H1 (cell line): Measurements from ENCODE around the gene RREB1. TPM values are rescaled to one million over a fixed set of nuclear protein-coding genes. Genes with fewer than 3 reads are reported as not detected.

Source experiments
- CTCF ChIA-PET: fragments of 300-600 bp; sonication (Branson Sonifier 250); formaldehyde crosslinking; loops from one replicate; lab custom pipeline; 2021; ENCODE audit not compliant: partially characterized antibody; lab: Charles Lee
- POLR2A ChIA-PET: fragments of 300-600 bp; sonication (Branson Sonifier 250); formaldehyde crosslinking; loops from one replicate; lab custom pipeline; 2021; ENCODE audit warnings: inconsistent platforms; ENCODE audit not compliant: partially characterized antibody; lab: Charles Lee
- DNase-seq, 2 experiments: peaks; one replicate each; pipeline versions ENCODE4 v3.0.0 to v3.0.0-alpha.2; 2010 to 2022; ENCODE audit warnings: low spot score in 2 of 2, low read depth in 1 of 2, mixed read lengths in 1 of 2
- FAIRE-seq: peaks from 2 replicates; lab custom pipeline; 2011; peaks lifted over from hg19 to GRCh38; lab: Jason Lieb, UNC
- H2AFZ ChIP-seq: 2 replicates; pipeline ENCODE4 v1.8.1; 2012; ENCODE audit warnings: low read length, inconsistent platforms
- H2AK5ac ChIP-seq: 2 replicates; pipeline ENCODE4 v1.6.1; 2013; ENCODE audit warnings: low read depth, low read length
- H2BK120ac ChIP-seq: replicated peaks from 2 replicates; pipeline ENCODE3; 2013; ENCODE audit warnings: low read depth, low read length, inconsistent platforms
- H2BK12ac ChIP-seq: 2 replicates; pipeline ENCODE4 v1.6.1; 2013; ENCODE audit warnings: low read depth, low read length
- H2BK15ac ChIP-seq: 2 replicates; pipeline ENCODE4 v1.6.1; 2013; ENCODE audit warnings: low read length
- H2BK20ac ChIP-seq: 2 replicates; pipeline ENCODE4 v1.6.1; 2013; ENCODE audit warnings: low read length
- H2BK5ac ChIP-seq: 2 replicates; pipeline ENCODE4 v1.6.1; 2013; ENCODE audit warnings: low read depth, low read length
- H3K14ac ChIP-seq: 2 replicates; pipeline ENCODE4 v1.6.1; 2013; ENCODE audit warnings: inconsistent platforms; ENCODE audit not compliant: insufficient read length
- H3K18ac ChIP-seq: 2 replicates; pipeline ENCODE4 v1.6.1; 2013; ENCODE audit warnings: low read length; ENCODE audit errors: extremely low read depth
- H3K23ac ChIP-seq: 2 replicates; pipeline ENCODE4 v1.6.1; 2013; ENCODE audit warnings: inconsistent platforms; ENCODE audit not compliant: insufficient read length
- H3K23me2 ChIP-seq: 2 replicates; pipeline ENCODE4 v1.6.1; 2013; ENCODE audit warnings: low read depth, low read length
- H3K27ac ChIP-seq: 2 replicates; pipeline ENCODE4 v1.6.1; 2011; ENCODE audit warnings: low read depth, low read length, inconsistent platforms
- H3K27me3 ChIP-seq, 4 experiments: replicated peaks in 1 of 4; 1 replicate in 1 of 4; 2 replicates in 3 of 4; pipeline versions ENCODE4 v1.6.1 to v1.8.1; 2011 to 2013; ENCODE audit warnings: low read length in 3 of 4, mild to moderate bottlenecking in 3 of 4, inconsistent platforms in 2 of 4, mixed read lengths in 2 of 4, moderate library complexity in 1 of 4; ENCODE audit not compliant: control insufficient read depth in 3 of 4, insufficient read depth in 3 of 4; ENCODE audit errors: extremely low read depth in 1 of 4
- H3K36me3 ChIP-seq, 4 experiments: 2 replicates each; pipeline versions ENCODE4 v1.6.1 to v1.8.1; 2011 to 2013; ENCODE audit warnings: mild to moderate bottlenecking in 4 of 4, low read length in 3 of 4, moderate library complexity in 2 of 4, control low read depth in 1 of 4, inconsistent platforms in 1 of 4; ENCODE audit not compliant: insufficient read depth in 4 of 4, control insufficient read depth in 2 of 4
- H3K4ac ChIP-seq: replicated peaks from 2 replicates; pipeline ENCODE3; 2013; ENCODE audit warnings: low read length, low read depth, mixed read lengths, inconsistent platforms; ENCODE audit not compliant: insufficient read length
- H3K4me1 ChIP-seq, 4 experiments: replicated peaks in 1 of 4; 1 replicate in 1 of 4; 2 replicates in 3 of 4; pipeline versions ENCODE4 v1.6.1 to v1.8.1; 2011 to 2013; ENCODE audit warnings: low read length in 3 of 4, inconsistent platforms in 2 of 4, mixed read lengths in 1 of 4; ENCODE audit not compliant: insufficient read depth in 4 of 4, control insufficient read depth in 3 of 4
- H3K4me2 ChIP-seq, 2 experiments: 2 replicates each; pipeline versions ENCODE4 v1.6.1 to v1.8.1; 2011 to 2013; ENCODE audit warnings: low read depth in 2 of 2, low read length in 2 of 2, control low read depth in 1 of 2, inconsistent platforms in 1 of 2, mild to moderate bottlenecking in 1 of 2; ENCODE audit not compliant: insufficient read depth in 1 of 2
- H3K4me3 ChIP-seq, 4 experiments: fragments of 200-600, 300-600 bp in 1 of 4; sonication (generic), shearing (Covaris generic), sonication (Bioruptor Twin) in 1 of 4; 2 replicates each; pipeline versions ENCODE4 v1.5.1 to v1.8.1; 2011 to 2016; ENCODE audit warnings: low read length in 4 of 4, low read depth in 3 of 4, control low read depth in 2 of 4, inconsistent platforms in 2 of 4, mild to moderate bottlenecking in 2 of 4, mixed read lengths in 1 of 4, moderate library complexity in 1 of 4; ENCODE audit not compliant: insufficient read depth in 2 of 4; ENCODE audit errors: extremely low read depth in 1 of 4
- H3K56ac ChIP-seq: replicated peaks from 2 replicates; pipeline ENCODE3; 2013; ENCODE audit warnings: low read depth, mild to moderate bottlenecking, mixed read lengths, low read length, inconsistent platforms; ENCODE audit not compliant: insufficient read length
- H3K79me1 ChIP-seq: 2 replicates; pipeline ENCODE4 v1.6.1; 2013; ENCODE audit warnings: low read depth, low read length, control low read depth
- H3K79me2 ChIP-seq, 2 experiments: 2 replicates each; pipeline versions ENCODE4 v1.6.1 to v1.8.1; 2012 to 2013; ENCODE audit warnings: low read length in 2 of 2, mild to moderate bottlenecking in 2 of 2, inconsistent platforms in 1 of 2; ENCODE audit not compliant: insufficient read depth in 2 of 2, control insufficient read depth in 1 of 2
- H3K9ac ChIP-seq, 4 experiments: replicated peaks in 1 of 4; 1 replicate in 1 of 4; 2 replicates in 3 of 4; pipeline versions ENCODE4 v1.6.1 to v1.8.1; 2011 to 2013; ENCODE audit warnings: low read depth in 3 of 4, low read length in 3 of 4, control low read depth in 2 of 4, mild to moderate bottlenecking in 2 of 4, moderate library complexity in 2 of 4, inconsistent platforms in 1 of 4; ENCODE audit errors: extremely low read depth in 1 of 4
- H3K9me3 ChIP-seq, 2 experiments: 2 replicates each; pipeline versions ENCODE4 v1.6.1 to v1.8.1; 2012 to 2013; ENCODE audit warnings: mild to moderate bottlenecking in 2 of 2, moderate library complexity in 2 of 2, control low read depth in 1 of 2, inconsistent platforms in 1 of 2, low read depth in 1 of 2, low read length in 1 of 2, mixed read lengths in 1 of 2; ENCODE audit not compliant: insufficient read depth in 2 of 2
- H4K20me1 ChIP-seq, 2 experiments: replicated peaks in 1 of 2; 2 replicates each; pipeline versions ENCODE3 to v1.8.1; 2011 to 2013; ENCODE audit warnings: inconsistent platforms in 2 of 2, low read length in 2 of 2, mild to moderate bottlenecking in 1 of 2; ENCODE audit not compliant: insufficient read depth in 2 of 2, control insufficient read depth in 1 of 2
- H4K5ac ChIP-seq: 2 replicates; pipeline ENCODE4 v1.6.1; 2013; ENCODE audit warnings: low read length, low read depth, mixed read lengths, inconsistent platforms; ENCODE audit not compliant: insufficient read length
- H4K8ac ChIP-seq: 2 replicates; pipeline ENCODE4 v1.8.0; 2013; ENCODE audit warnings: mild to moderate bottlenecking, moderate library complexity, low read length, inconsistent platforms; ENCODE audit not compliant: insufficient read depth; ENCODE audit errors: extremely low read depth
- H4K91ac ChIP-seq: replicated peaks from 2 replicates; pipeline ENCODE3; 2013; ENCODE audit warnings: low read length, mixed read lengths, inconsistent platforms; ENCODE audit not compliant: insufficient read length
- EGR1 ChIP-seq: IDR thresholded peaks from 2 replicates; pipeline ENCODE4 v1.6.1; 2011; ENCODE audit warnings: low read depth, low read length, borderline replicate concordance
- EZH2 ChIP-seq: fragments of 200-600 bp; sonication (generic); IDR thresholded peaks from 2 replicates; pipeline ENCODE4 v1.7.1; 2012; ENCODE audit warnings: low read depth, mild to moderate bottlenecking, moderate library complexity, low read length, inconsistent platforms; ENCODE audit not compliant: severe bottlenecking
- HDAC2 ChIP-seq, 2 experiments: fragments of 300-600 bp in 1 of 2; sonication (generic) in 1 of 2; IDR thresholded peaks; 2 replicates each; pipeline ENCODE4 v1.6.1; 2011 to 2012; ENCODE audit warnings: low read depth in 2 of 2, low read length in 2 of 2, mild to moderate bottlenecking in 2 of 2, moderate library complexity in 2 of 2, borderline replicate concordance in 1 of 2, inconsistent platforms in 1 of 2
- JUN ChIP-seq: IDR thresholded peaks from 2 replicates; pipeline ENCODE4 v1.6.1; 2011; ENCODE audit warnings: low read depth, mild to moderate bottlenecking, improper control_type of control experiment, low read length
- POLR2A ChIP-seq, 2 experiments: IDR thresholded peaks; 1 replicate in 1 of 2; 2 replicates in 1 of 2; pipeline ENCODE4 v1.6.1; 2011; ENCODE audit warnings: low read depth in 2 of 2, low read length in 2 of 2, mild to moderate bottlenecking in 2 of 2; ENCODE audit errors: control extremely low read depth in 1 of 2
- POU5F1 ChIP-seq: IDR thresholded peaks from 2 replicates; pipeline ENCODE4 v1.6.1; 2011; ENCODE audit warnings: low read depth, mild to moderate bottlenecking, low read length, moderate library complexity
- SIX5 ChIP-seq: IDR thresholded peaks from 2 replicates; pipeline ENCODE4 v1.6.1; 2011; ENCODE audit warnings: mild to moderate bottlenecking, low read depth, low read length
- WGBS, 2 experiments: shearing (Covaris generic) in 1 of 2; methylation state at CpG; one replicate each; pipeline versions ENCODE4 v1.1.6 to v1.1.7; 2013 to 2015; ENCODE audit warnings: low lambda C conversion rate in 2 of 2, mixed read lengths in 2 of 2, inconsistent platforms in 1 of 2, low coverage in 1 of 2, missing lambda C conversion rate in 1 of 2; ENCODE audit not compliant: insufficient replicate concordance in 2 of 2, insufficient coverage in 1 of 2, insufficient read length in 1 of 2; ENCODE audit errors: extremely low coverage in 1 of 2, missing lambda C conversion rate in 1 of 2; 5-methylcytosine and 5-hydroxymethylcytosine counted together
- polyA plus RNA-seq, 7 experiments: library from polyadenylated mRNA; depleted of rRNA in 3 of 7; stranded (reverse) in 5 of 7; unstranded in 2 of 7; fragments of >200 nt in 5 of 7; fragments of 200-250 nt in 2 of 7; gene quantifications; 1 replicate in 5 of 7; 2 replicates in 1 of 7; 4 replicates in 1 of 7; pipeline versions ENCODE4 v1.2.1 to v1.2.3, GENCODE V29; 2011 to 2013; ENCODE audit warnings: missing spikeins in 2 of 7, mixed read lengths in 2 of 7
- total RNA-seq: library from RNA; stranded (reverse); fragmentation: NEBNext Ultra II Directional; extraction: Animal tissue kit (Norgen Biotek cat#: 25700); gene quantifications from 2 replicates; pipeline ENCODE4 v1.2.1, GENCODE V29; 2021

Gene RREB1
- total and polyA plus RNA-seq, 2 of the 8 experiments (the other 6 are each of a cell fraction or from before 2014, with no cell fraction given), result 3.9 to 34.7 TPM

DNA sequence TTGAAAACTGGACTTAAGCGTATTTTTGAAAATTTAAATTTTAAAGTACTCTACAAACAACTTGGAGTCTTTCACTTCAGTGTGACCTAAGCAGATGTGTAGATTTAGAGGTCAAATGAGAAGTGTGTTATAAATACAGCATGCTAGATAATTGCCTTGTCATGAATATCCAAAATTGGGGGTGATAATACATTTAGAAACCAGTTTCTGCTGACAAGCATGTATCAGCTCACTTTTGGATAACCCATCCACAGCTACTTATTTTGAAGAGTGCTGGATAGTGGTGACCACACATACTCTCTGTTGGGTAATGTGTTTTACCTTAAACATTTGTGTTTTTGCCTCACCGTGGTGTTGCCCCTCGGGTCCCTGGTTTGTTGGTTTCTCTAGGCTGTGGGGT is 14.9 kb downstream of the RREB1 start:
- 87% methylated on average over 3 of the region's 3 CpGs; no CpG with 5 or more reads in 1 of the 2 experiments for WGBS, 2 experiments
- Histone ChIP-seq H3K27ac (no peak overlapping the region), H2BK20ac (no peak overlapping the region), H2BK5ac (no peak overlapping the region), H4K20me1 (peaks cover 5% of the 10 kb centered on the region in 2 experiments), H3K4me2 (no peak overlapping the region), H3K14ac (no peak overlapping the region), H3K56ac (no peak overlapping the region), H3K4me3 (no peak overlapping the region), H4K5ac (no peak overlapping the region), H2AK5ac (no peak overlapping the region), H2AFZ (no peak overlapping the region), H3K9ac (no peak overlapping the region), H2BK15ac (no peak overlapping the region), H3K9me3 (no peaks in the 10 kb centered on the region), H3K4ac (no peak overlapping the region), H3K79me1 (peaks cover 17% of the 10 kb centered on the region), H3K23me2 (0 out of 2 replicates have a peak, but pooled peaks cover 5% of the 10 kb centered on the region), H3K36me3 (no peaks in the 10 kb centered on the region), H3K79me2 (peaks cover 0 to 89% of the 10 kb centered on the region in 2 experiments; a peak in 3 of 4 replicates), H2BK120ac (no peak overlapping the region), H3K27me3 (no peaks in the 10 kb centered on the region), H4K91ac (no peak overlapping the region), H3K23ac (no peak overlapping the region)
- no peak for DNase-seq
- ChIA-PET CTCF (interaction anchor here (0.8 to 1.4 kb wide), 4 partner anchors 8 to 121 kb away, joined by 3 to 4 read pairs (median 3); no protein-coding TSS in a partner anchor), POLR2A (no interaction called here)
- FAIRE-seq, result no peak
- TF ChIP-seq POU5F1, result no peak
- TF ChIP-seq POLR2A (IDR thresholded peaks at IDR 0.05; ENCODE audit: control extremely low read depth in 1 of 2, low read depth in 2 of 2, low read length in 2 of 2), result no peak
- TF ChIP-seq JUN, result no peak
- no peak for TF ChIP-seq EGR1
- TF ChIP-seq HDAC2 (IDR thresholded peaks at IDR 0.05; ENCODE audit: borderline replicate concordance in 1 of 2, low read depth in 2 of 2, low read length in 2 of 2), result no peak
- no peak for TF ChIP-seq EZH2
- TF ChIP-seq SIX5, result no peak
- TF ChIP-seq, all 59 proteins: peak for 0
- no peak overlapping the region for H2BK12ac ChIP-seq
- H3K4me1 ChIP-seq, result peaks cover 0 to 15% (median 8%) of the 10 kb centered on the region in 4 experiments; a peak in 5 of 7 replicates
- H4K8ac ChIP-seq, result no peak overlapping the region
- H3K18ac ChIP-seq, result no peak overlapping the region
